GM10248 (cell line): ENCODE data around the gene MALRD1.

Experiments used
- CTCF ChIA-PET: fragments of 300-600 bp; sonication (Branson Sonifier 250); formaldehyde crosslinking; extraction: SDS; loops from one replicate; lab custom pipeline; 2021; ENCODE audit warnings: antibody characterized with exemption; lab: Yijun Ruan, JAX
- POLR2A ChIA-PET: fragments of 350-650 bp; sonication (Branson Sonifier 250); formaldehyde crosslinking; extraction: SDS; loops from one replicate; lab custom pipeline; 2020; ENCODE audit warnings: antibody characterized with exemption; lab: Yijun Ruan, JAX
- DNase-seq: peaks from one replicate; pipeline ENCODE4 v3.0.0; 2012; ENCODE audit errors: extremely low spot score
- CTCF ChIP-seq: IDR thresholded peaks from 2 replicates; pipeline ENCODE4 v1.5.1; 2012; ENCODE audit warnings: mild to moderate bottlenecking, low read depth; ENCODE audit errors: extremely low read depth, missing control alignments, control extremely low read depth

The MALRD1 gene

GRCh38 chr10:19024611-19025010 is 24.0 kb upstream of the MALRD1 start:
- no peak for TF ChIP-seq CTCF
- DNase-seq, result no peak
- POLR2A ChIA-PET, result no interaction called here
- CTCF ChIA-PET, result no interaction called here

GRCh38 chr10:19031763-19032162 is 16.8 kb upstream of the MALRD1 start:
- TF ChIP-seq CTCF, result no peak
- ChIA-PET POLR2A (no interaction called here), CTCF (interaction anchor here (1.3 kb wide), 1 partner anchor 8 kb away, joined by 3 read pairs; no protein-coding TSS in a partner anchor)
- DNase-seq, result no peak

GRCh38 chr10:19033741-19034140 is 14.9 kb upstream of the MALRD1 start:
- no peak for TF ChIP-seq CTCF
- POLR2A ChIA-PET, result interaction anchor here (0.7 kb wide), 1 partner anchor 115 kb away, joined by 5 read pairs; no protein-coding TSS in a partner anchor
- CTCF ChIA-PET, result no interaction called here
- DNase-seq, result no peak

- ChIA-PET CTCF (interaction anchor here (0.8 to 1.6 kb wide), 2 partner anchors 20 to 24 kb away, joined by 3 read pairs; no protein-coding TSS in a partner anchor), POLR2A (no interaction called here)
- no peak for TF ChIP-seq CTCF
- DNase-seq, result no peak
These were observed 7.4 kb upstream of the MALRD1 start for GRCh38 chr10:19041171-19041570.

GRCh38 chr10:19043431-19043830 is 5.2 kb upstream of the MALRD1 start:
- POLR2A ChIA-PET, result no interaction called here
- no peak for TF ChIP-seq CTCF
- DNase-seq, result no peak
- CTCF ChIA-PET, result no interaction called here

- no peak for TF ChIP-seq CTCF
- CTCF ChIA-PET, result no interaction called here
- POLR2A ChIA-PET, result no interaction called here
- no peak for DNase-seq
These were observed 1.9 kb upstream of the MALRD1 start for GRCh38 chr10:19046679-19047078.

- TF ChIP-seq CTCF, result no peak
- DNase-seq, result no peak
- ChIA-PET CTCF (no interaction called here), POLR2A (no interaction called here)
These were observed 290 bp downstream of the MALRD1 start for GRCh38 chr10:19048891-19049290.
